Heart left ventricle (tissue), 16 donors: ENCODE data around the gene MRNIP. TPM values are rescaled to one million over a fixed set of nuclear protein-coding genes. Genes with fewer than 3 reads are reported as not detected.
A peak's percentile ranks its signal among the peaks of the same experiment; 100 is the strongest.

ENCODE experiments used
- ATAC-seq, 4 donors: fragments of 200-7000 bp; cut with Tn5 transposase; one replicate each; pipeline ENCODE4 v1.9.1; 2020 to 2022; ENCODE audit warnings: moderate library complexity in 4 of 4, mild to moderate bottlenecking in 3 of 4, moderate number of reproducible peaks in 1 of 4
- DNase-seq, 5 donors: peaks; one replicate each; pipeline ENCODE4 v3.0.0-alpha.2; 2020
- H3K27ac ChIP-seq, 12 donors: fragments of 200-600 bp; sonication (generic) in 4 of 12; one replicate each; pipeline versions ENCODE4 v1.5.0 to v1.8.0; 2016 to 2022; ENCODE audit warnings: mild to moderate bottlenecking in 2 of 12
- H3K27me3 ChIP-seq, 9 donors: fragments of 200-600 bp; sonication (generic) in 2 of 9; one replicate each; pipeline versions ENCODE4 v1.5.1 to v1.8.0; 2016 to 2022; ENCODE audit warnings: mild to moderate bottlenecking in 3 of 9
- H3K36me3 ChIP-seq, 9 donors: fragments of 200-600 bp; sonication (generic) in 2 of 9; one replicate each; pipeline versions ENCODE4 v1.5.0 to v1.8.0; 2018 to 2022; ENCODE audit warnings: mild to moderate bottlenecking in 2 of 9
- H3K4me1 ChIP-seq, 12 donors: fragments of 200-600 bp; sonication (generic) in 4 of 12; one replicate each; pipeline versions ENCODE4 v1.5.0 to v1.8.0; 2016 to 2022; ENCODE audit warnings: mild to moderate bottlenecking in 3 of 12
- H3K4me3 ChIP-seq, 12 donors: fragments of 200-600 bp; sonication (generic) in 4 of 12; one replicate each; pipeline versions ENCODE4 v1.5.0 to v1.8.0; 2017 to 2022; ENCODE audit warnings: mild to moderate bottlenecking in 9 of 12, moderate library complexity in 4 of 12
- H3K9me3 ChIP-seq, 12 donors: fragments of 200-600 bp; sonication (generic) in 4 of 12; one replicate each; pipeline versions ENCODE4 v1.5.0 to v1.8.0; 2016 to 2022; ENCODE audit warnings: mild to moderate bottlenecking in 1 of 12
- CTCF ChIP-seq, 12 donors: fragments of 200-600 bp; sonication (generic) in 4 of 12; IDR thresholded peaks; one replicate each; pipeline versions ENCODE4 v1.5.0 to v1.8.0; 2018 to 2022; ENCODE audit warnings: antibody characterized with exemption in 12 of 12, mild to moderate bottlenecking in 5 of 12
- POLR2A ChIP-seq, 2 donors: fragments of 450-650 bp; IDR thresholded peaks; one replicate each; pipeline ENCODE4 v1.6.1; 2017; ENCODE audit warnings: antibody characterized with exemption in 2 of 2, mild to moderate bottlenecking in 2 of 2, moderate library complexity in 2 of 2
- WGBS, 4 donors: extraction: QIAGEN DNeasy Blood & Tissue Kit in 2 of 4; methylation state at CpG; one replicate each; pipeline versions ENCODE4 v1.1.5 to v1.1.7; 2013 to 2018; 5-methylcytosine and 5-hydroxymethylcytosine counted together
- intact Hi-C, 10 donors: fragments of 100-400 bp; cut with DNase I; formaldehyde crosslinking; loops; one replicate each; pipeline versions ENCODE4 v1.11.1 to v1.14.2; 2022
- polyA plus RNA-seq, 2 donors: library from polyadenylated mRNA; stranded (reverse); fragments of 200-250 nt; gene quantifications; one replicate each; pipeline ENCODE4 v1.2.3, GENCODE V29; 2013
- total RNA-seq, 9 donors: library from RNA; depleted of rRNA in 2 of 9; stranded (reverse); fragments of >200 nt in 2 of 9; fragmentation: NEBNext Ultra II Directional in 3 of 9; extraction: Animal tissue kit (Norgen Biotek cat#: 25700) in 3 of 9; gene quantifications; one replicate each; pipeline versions ENCODE4 v1.1.0 to v1.2.4, GENCODE V29; 2016 to 2023
- donor health status: ischemic (EF 13 %, LVEDD 7.1; RV severe dilation, severe dysfunction).
- donor health status: healthy with polysubstance abuse.
- donor health status: DM: no; HTN: yes; CAD: no.
- donor health status: DM: no; HTN: no; CAD: no.
- donor health status: ischemic (EF 25% LVEDD 6.9; RV normal size, moderate dysfunction).
- donor health status: ischemic (EF 25% LVEDD 5.7; RV mildly dilated, moderate dysfunction).
- donor health status: healthy.
- donor health status: DM: yes; HTN: yes; CAD: no.
- donor health status: ischemic (EF 35%, LVEDD 5.7; RV mildly dilated, moderate dysfunction).
- donor health status: nonischemic (EF 11% LVEDD 7.7; RV severe dilation, severe dysfunction).
- donor health status: DM: yes; HTN: yes; CAD: no.
- donor health status: PGD.
- donor health status: ischemic (EF 29% LVEDD 5.4; RV normal size, mild dysfunction).
- donor health status: nonischemic (EF 23%, LVEDD 6.1; RV moderate dilation, normal function).

The MRNIP gene
- total and polyA plus RNA-seq, 11 donors = 8.5 to 24.1 (median 12.3) TPM

- ATAC-seq (no peak), DNase-seq (peak in 1 of 5 donors; percentile 10)
- Histone ChIP-seq H3K4me3 (no peak overlapping the region), H3K27ac (no peak overlapping the region), H3K9me3 (no peaks in the 10 kb centered on the region), H3K27me3 (no peaks in the 10 kb centered on the region), H3K4me1 (peaks cover 5 to 55% (median 47%) of the 10 kb centered on the region in 12 donors), H3K36me3 (peaks cover 7 to 56% (median 42%) of the 10 kb centered on the region in 9 donors)
- WGBS, 4 donors = 89 to 97% (median 92%) methylated on average over 5 of the region's 5 CpGs
- no peak for TF ChIP-seq CTCF (IDR thresholded peaks at IDR 0.05)
- no peak for TF ChIP-seq POLR2A (IDR thresholded peaks at IDR 0.05)
- intact Hi-C loops = loop anchor here in 3 of 10 donors (5.0 kb wide), 1 partner anchor 37 kb away; no protein-coding TSS in a partner anchor
Measured at GRCh38 chr5:179799644-179799973, 59.0 kb downstream of the MRNIP start.

GRCh38 chr5:179798771-179799643 is 59.6 kb downstream of the MRNIP start:
- intact Hi-C loops = loop anchor here in 3 of 10 donors (5.0 kb wide), 1 partner anchor 37 kb away; no protein-coding TSS in a partner anchor
- Histone ChIP-seq H3K4me3 (no peak overlapping the region), H3K4me1 (peaks cover 5 to 55% (median 47%) of the 10 kb centered on the region in 12 donors), H3K27me3 (no peaks in the 10 kb centered on the region), H3K9me3 (no peaks in the 10 kb centered on the region), H3K36me3 (peaks cover 7 to 56% (median 42%) of the 10 kb centered on the region in 9 donors), H3K27ac (no peak overlapping the region)
- TF ChIP-seq POLR2A (IDR thresholded peaks at IDR 0.05) = no peak
- no peak for TF ChIP-seq CTCF (IDR thresholded peaks at IDR 0.05)
- DNase-seq (peak in 3 of 5 donors; percentile 22 to 54 (median 22)), ATAC-seq (no peak)
- WGBS, 4 donors = 95 to 96% (median 95%) methylated on average over 23 to 36 of the region's 36 CpGs

GRCh38 chr5:179798144-179798770 is 60.4 kb downstream of the MRNIP start:
- H3K4me3 ChIP-seq = no peak overlapping the region

More at GRCh38 chr5:179798144-179798770, 60.4 kb downstream of the MRNIP start:
- ATAC-seq = no peak
- peak in 2 of 5 donors; percentile 18 to 54 for DNase-seq
- Histone ChIP-seq H3K27me3 (no peaks in the 10 kb centered on the region), H3K27ac (no peak overlapping the region), H3K9me3 (no peaks in the 10 kb centered on the region), H3K36me3 (peaks cover 7 to 56% (median 42%) of the 10 kb centered on the region in 9 donors), H3K4me1 (peaks cover 5 to 55% (median 48%) of the 10 kb centered on the region in 12 donors)
- WGBS, 4 donors = 96 to 97% (median 96%) methylated on average over 16 to 23 of the region's 23 CpGs
- TF ChIP-seq CTCF (IDR thresholded peaks at IDR 0.05) (no peak), POLR2A (IDR thresholded peaks at IDR 0.05) (no peak)
- intact Hi-C loops = loop anchor here in 3 of 10 donors (5.0 kb wide), 1 partner anchor 36 kb away; no protein-coding TSS in a partner anchor
